GM18858 (cell line): Measurements from ENCODE around the gene IL27RA.
"Not testable (repeated sequence)": the region's sequence is repeated elsewhere in the genome, so short reads cannot be mapped to it uniquely, and the experiment has no call there.

Experiments
- ATAC-seq: cut with Tn5 transposase; IDR thresholded peaks from one replicate; pipeline ENCODE4 v1.9.1; 2021; ENCODE audit not compliant: unreplicated experiment

The IL27RA gene

GRCh38 chr19:14027856-14028450 lies 3.6 kb upstream of the IL27RA start, which contains the start of gene RLN3:
RLN3 (plus strand) TSS chr19:14028148; CDS start chr19:14028205, 57 bp downstream.
- ATAC-seq: no peak

GRCh38 chr19:14028901-14029300 lies 2.7 kb upstream of the IL27RA start:
- ATAC-seq: no peak

- ATAC-seq: no peak
Observed at GRCh38 chr19:14030997-14031718, 404 bp upstream of the IL27RA start.

GRCh38 chr19:14033946-14034345 lies 2.4 kb downstream of the IL27RA start:
- no peak for ATAC-seq

- ATAC-seq: not testable (repeated sequence)
Observed at GRCh38 chr19:14035159-14035558, 3.6 kb downstream of the IL27RA start.

- no peak for ATAC-seq
Observed at GRCh38 chr19:14035706-14036105, 4.1 kb downstream of the IL27RA start.

GRCh38 chr19:14039181-14039580 lies 7.6 kb downstream of the IL27RA start:
- no peak for ATAC-seq

GRCh38 chr19:14042659-14043608 lies 11.4 kb downstream of the IL27RA start:
- not testable (repeated sequence) for ATAC-seq

- ATAC-seq: not testable (repeated sequence)
Observed at GRCh38 chr19:14047866-14048265, 16.3 kb downstream of the IL27RA start.

- ATAC-seq: no peak
Observed at GRCh38 chr19:14048443-14049153, 17.0 kb downstream of the IL27RA start.

GRCh38 chr19:14050512-14050911 lies 18.9 kb downstream of the IL27RA start:
- no peak for ATAC-seq

- not testable (repeated sequence) for ATAC-seq
Observed at GRCh38 chr19:14050961-14051360, 19.4 kb downstream of the IL27RA start.

- no peak for ATAC-seq
Observed at GRCh38 chr19:14051980-14052379, 20.4 kb downstream of the IL27RA start.

GRCh38 chr19:14052470-14052869 lies 20.9 kb downstream of the IL27RA start:
- no peak for ATAC-seq

- ATAC-seq: no peak
Observed at GRCh38 chr19:14053032-14053431, 21.5 kb downstream of the IL27RA start.

GRCh38 chr19:14053500-14053899 lies 21.9 kb downstream of the IL27RA start:
- ATAC-seq: no peak

- no peak for ATAC-seq
Observed at GRCh38 chr19:14054099-14054498, 22.5 kb downstream of the IL27RA start.

- no peak for ATAC-seq
Observed at GRCh38 chr19:14054721-14055120, 23.2 kb downstream of the IL27RA start.

- no peak for ATAC-seq
Observed at GRCh38 chr19:14055396-14055795, 23.8 kb downstream of the IL27RA start.

- no peak for ATAC-seq
Observed at GRCh38 chr19:14056069-14056666, 24.6 kb downstream of the IL27RA start.
